Fibroblast of lung (primary cell): ENCODE data around the gene TBL1XR1. TPM values are rescaled to one million over a fixed set of nuclear protein-coding genes. Genes with fewer than 3 reads are reported as not detected.
A peak's percentile ranks its signal among the peaks of the same experiment; 100 is the strongest.

Experiments used
- DNase-seq, 2 donors: peaks; one replicate each; pipeline versions ENCODE4 v3.0.0 to v3.0.0-alpha.2; 2010; ENCODE audit warnings: low read depth in 2 of 2
- H2AFZ ChIP-seq: 2 replicates; pipeline ENCODE4 v1.5.1; 2012; ENCODE audit warnings: low read length, control low read depth, inconsistent platforms
- H3K27ac ChIP-seq: 2 replicates; pipeline ENCODE4 v1.5.1; 2011; ENCODE audit warnings: low read length, control low read depth; ENCODE audit not compliant: insufficient read depth
- H3K27me3 ChIP-seq: 2 replicates; pipeline ENCODE4 v1.5.1; 2011; ENCODE audit warnings: mild to moderate bottlenecking, low read length; ENCODE audit not compliant: control insufficient read depth, insufficient read depth
- H3K36me3 ChIP-seq: 2 replicates; pipeline ENCODE4 v1.5.1; 2011; ENCODE audit warnings: low read length; ENCODE audit not compliant: control insufficient read depth, insufficient read depth
- H3K4me1 ChIP-seq: 2 replicates; pipeline ENCODE4 v1.5.1; 2011; ENCODE audit warnings: low read length; ENCODE audit not compliant: control insufficient read depth, insufficient read depth; ENCODE audit errors: extremely low read depth
- H3K4me2 ChIP-seq: 2 replicates; pipeline ENCODE4 v1.5.1; 2011; ENCODE audit warnings: low read length, control low read depth; ENCODE audit not compliant: insufficient read depth; ENCODE audit errors: extremely low read depth
- H3K4me3 ChIP-seq, 4 experiments: fragments of 200-600 bp in 1 of 4; sonication (generic) in 1 of 4; replicated peaks in 1 of 4; 2 replicates each; pipeline ENCODE4 v1.5.1; 2011 to 2016; ENCODE audit warnings: low read length in 4 of 4, low read depth in 3 of 4, mild to moderate bottlenecking in 3 of 4, control low read depth in 2 of 4, inconsistent platforms in 1 of 4, mixed read lengths in 1 of 4; ENCODE audit not compliant: insufficient read depth in 1 of 4; ENCODE audit errors: control extremely low read depth in 1 of 4
- H3K79me2 ChIP-seq: 2 replicates; pipeline ENCODE4 v1.5.1; 2012; ENCODE audit warnings: mild to moderate bottlenecking, low read length, inconsistent platforms; ENCODE audit not compliant: control insufficient read depth, insufficient read depth
- H3K9ac ChIP-seq: 2 replicates; pipeline ENCODE4 v1.5.1; 2011; ENCODE audit warnings: mild to moderate bottlenecking, low read length, control low read depth; ENCODE audit not compliant: insufficient read depth
- H3K9me3 ChIP-seq: 2 replicates; pipeline ENCODE4 v1.5.1; 2012; ENCODE audit warnings: low read depth, low read length; ENCODE audit not compliant: control insufficient read depth, insufficient read depth
- H4K20me1 ChIP-seq: 2 replicates; pipeline ENCODE4 v1.5.1; 2011; ENCODE audit warnings: low read length; ENCODE audit not compliant: control insufficient read depth, insufficient read depth; ENCODE audit errors: extremely low read depth
- CTCF ChIP-seq, 2 donors: IDR thresholded peaks in 1 of 2; conservative IDR thresholded peaks in 1 of 2; 1 replicate in 1 of 2; 2 replicates in 1 of 2; pipeline ENCODE4 v1.5.1; 2011 to 2012; ENCODE audit warnings: low read length in 2 of 2, control low read depth in 1 of 2, inconsistent platforms in 1 of 2, low read depth in 1 of 2, mild to moderate bottlenecking in 1 of 2
- EZH2 ChIP-seq: IDR thresholded peaks from 2 replicates; pipeline ENCODE4 v1.5.1; 2012; ENCODE audit warnings: low read length, control low read depth, mild to moderate bottlenecking; ENCODE audit errors: missing control alignments
- polyA plus RNA-seq, 2 donors: library from polyadenylated mRNA; depleted of rRNA in 1 of 2; stranded (reverse) in 1 of 2; unstranded in 1 of 2; fragments of >200 nt; gene quantifications; 2 replicates each; pipeline ENCODE4 v1.2.1, GENCODE V29; 2011 to 2012; ENCODE audit warnings: missing spikeins in 1 of 2
- total RNA-seq: library from RNA; depleted of rRNA; stranded (reverse); fragments of >200 nt; gene quantifications from 2 replicates; pipeline ENCODE4 v1.2.1, GENCODE V29; 2014

Gene TBL1XR1
- total and polyA plus RNA-seq, 2 donors (not counting 1 experiment from before 2014, with no cell fraction given) = 115 to 369 TPM

DNA sequence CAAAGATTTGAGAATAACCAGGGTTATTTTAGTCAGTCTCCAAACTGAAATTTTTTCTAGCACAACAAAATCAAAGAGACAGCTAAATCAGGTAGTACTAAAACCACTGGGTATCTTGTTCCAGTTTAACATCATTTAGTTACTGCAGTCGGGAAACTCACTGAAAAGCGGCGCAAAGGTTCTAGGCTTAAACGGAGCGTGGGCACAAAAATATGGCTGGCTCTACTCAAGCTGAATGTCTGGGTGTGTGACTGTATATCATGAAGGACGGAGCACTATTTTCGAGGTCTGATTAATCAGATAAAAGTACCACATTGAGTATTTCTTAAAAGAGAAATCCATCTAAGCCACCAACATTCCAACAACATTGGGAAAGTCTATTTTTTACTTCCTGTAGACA, 152.1 kb downstream of the TBL1XR1 start:
- Histone ChIP-seq H2AFZ (no peak overlapping the region), H3K79me2 (no peaks in the 10 kb centered on the region), H3K4me1 (no peaks in the 10 kb centered on the region), H4K20me1 (no peaks in the 10 kb centered on the region), H3K27ac (no peak overlapping the region), H3K27me3 (no peaks in the 10 kb centered on the region), H3K9me3 (no peaks in the 10 kb centered on the region), H3K4me3 (no peak overlapping the region), H3K9ac (no peak overlapping the region), H3K36me3 (peaks cover 4% of the 10 kb centered on the region), H3K4me2 (no peak overlapping the region)
- TF ChIP-seq EZH2 (no peak), CTCF (conservative IDR thresholded peaks at IDR 0.05 in 1 of 2, IDR thresholded peaks at IDR 0.05 in 1 of 2; ENCODE audit: low read depth in 1 of 2, low read length in 2 of 2) (no peak)
- no peak for DNase-seq

GRCh38 chr3:177041730-177042551, 155.3 kb downstream of the TBL1XR1 start:
- peaks cover 9% of the 10 kb centered on the region for H3K36me3 ChIP-seq
- no peaks in the 10 kb centered on the region for H3K4me1 ChIP-seq
- no peak overlapping the region for H3K4me2 ChIP-seq
- no peak for TF ChIP-seq CTCF (conservative IDR thresholded peaks at IDR 0.05 in 1 of 2, IDR thresholded peaks at IDR 0.05 in 1 of 2; ENCODE audit: low read depth in 1 of 2, low read length in 2 of 2)
- TF ChIP-seq EZH2 = no peak
- DNase-seq = no peak
- H3K9me3 ChIP-seq = no peaks in the 10 kb centered on the region
- no peak overlapping the region for H2AFZ ChIP-seq
- no peak overlapping the region for H3K9ac ChIP-seq
- no peak overlapping the region for H3K27ac ChIP-seq
- no peaks in the 10 kb centered on the region for H3K27me3 ChIP-seq
- no peak overlapping the region for H3K4me3 ChIP-seq
- H4K20me1 ChIP-seq = no peaks in the 10 kb centered on the region
- no peaks in the 10 kb centered on the region for H3K79me2 ChIP-seq

DNA sequence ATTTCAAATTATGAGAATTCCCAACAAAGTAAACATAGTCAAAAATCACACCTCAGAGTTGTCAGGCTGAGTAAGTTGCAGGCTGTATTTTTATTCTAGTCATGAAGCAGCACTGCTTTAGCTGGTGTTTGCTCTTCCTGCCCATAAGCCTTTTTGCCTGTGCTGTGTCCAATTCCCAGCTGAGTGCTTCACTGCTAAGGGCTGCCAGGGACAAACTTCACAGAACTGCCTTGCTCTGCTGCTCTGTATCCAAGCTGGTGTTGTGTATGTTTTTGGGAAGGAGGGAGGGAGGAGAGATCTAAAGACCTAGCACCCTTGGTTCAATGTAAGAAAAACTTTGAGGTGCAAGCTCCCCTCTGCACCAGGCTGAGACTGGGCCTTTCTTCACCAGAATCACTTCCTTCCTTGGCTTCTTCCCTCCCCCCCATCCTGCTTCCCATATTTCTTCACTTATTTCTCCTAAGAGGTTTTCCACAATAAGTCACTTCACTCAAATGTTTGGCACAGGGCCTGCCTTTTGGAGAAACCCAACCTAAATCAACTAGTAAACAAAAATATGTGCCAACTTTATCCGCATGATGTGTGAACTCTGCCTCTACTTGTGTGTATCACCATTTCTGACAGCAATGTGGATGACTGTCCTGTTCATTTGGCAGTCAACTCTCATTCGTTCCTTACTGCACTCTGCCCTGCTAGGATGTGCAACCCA, 156.1 kb downstream of the TBL1XR1 start:
- no peak for TF ChIP-seq EZH2
- TF ChIP-seq CTCF (conservative IDR thresholded peaks at IDR 0.05 in 1 of 2, IDR thresholded peaks at IDR 0.05 in 1 of 2; ENCODE audit: low read depth in 1 of 2, low read length in 2 of 2) = no peak
- no peaks in the 10 kb centered on the region for H4K20me1 ChIP-seq
- no peaks in the 10 kb centered on the region for H3K27me3 ChIP-seq
- H3K4me1 ChIP-seq = no peaks in the 10 kb centered on the region
- no peaks in the 10 kb centered on the region for H3K79me2 ChIP-seq
- peak overlapping the region; percentile 41 for H3K27ac ChIP-seq
- H3K9me3 ChIP-seq = no peaks in the 10 kb centered on the region
- no peak overlapping the region for H3K4me3 ChIP-seq
- no peak overlapping the region for H2AFZ ChIP-seq
- peak; percentile 51 to 66 for DNase-seq
- no peak overlapping the region for H3K4me2 ChIP-seq
- peaks cover 9% of the 10 kb centered on the region for H3K36me3 ChIP-seq
- H3K9ac ChIP-seq = no peak overlapping the region
